Measurements from ENCODE around the gene PSMD12.
"Not testable (repeated sequence)": the region's sequence is repeated elsewhere in the genome, so short reads cannot be mapped to it uniquely, and the experiment has no call there.

The PSMD12 gene

DNA sequence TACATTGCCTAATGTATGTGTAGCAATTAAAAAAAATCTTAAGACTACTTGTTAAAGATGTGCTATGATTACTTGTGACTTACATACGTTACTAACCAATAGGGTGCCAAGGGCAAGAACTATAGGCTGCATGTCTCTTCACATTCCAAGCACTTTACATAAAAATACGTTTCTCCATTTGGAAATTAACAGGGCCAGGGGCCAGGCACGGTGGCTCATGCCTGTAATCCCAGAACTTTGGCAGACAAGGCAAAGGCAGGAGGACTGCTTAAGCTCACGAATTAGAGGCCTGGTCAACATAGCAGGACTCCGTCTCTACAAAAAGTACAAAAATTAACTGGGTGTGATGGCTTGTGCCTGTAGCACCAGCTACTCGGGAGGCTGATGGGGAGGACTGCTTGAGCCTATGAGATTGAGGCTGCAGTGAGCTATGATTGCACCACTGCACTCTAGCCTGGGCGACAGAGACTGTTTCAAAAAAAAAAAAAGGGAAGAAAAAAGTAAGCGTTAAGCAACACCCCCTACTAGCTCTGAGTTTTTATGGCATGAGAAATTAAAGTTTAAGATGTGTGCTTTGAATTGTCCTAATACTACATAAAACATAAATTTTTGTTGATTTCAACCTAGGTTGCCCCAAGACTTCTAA lies 12.3 kb downstream of the PSMD12 start:
- no peak for DNase-seq

DNA sequence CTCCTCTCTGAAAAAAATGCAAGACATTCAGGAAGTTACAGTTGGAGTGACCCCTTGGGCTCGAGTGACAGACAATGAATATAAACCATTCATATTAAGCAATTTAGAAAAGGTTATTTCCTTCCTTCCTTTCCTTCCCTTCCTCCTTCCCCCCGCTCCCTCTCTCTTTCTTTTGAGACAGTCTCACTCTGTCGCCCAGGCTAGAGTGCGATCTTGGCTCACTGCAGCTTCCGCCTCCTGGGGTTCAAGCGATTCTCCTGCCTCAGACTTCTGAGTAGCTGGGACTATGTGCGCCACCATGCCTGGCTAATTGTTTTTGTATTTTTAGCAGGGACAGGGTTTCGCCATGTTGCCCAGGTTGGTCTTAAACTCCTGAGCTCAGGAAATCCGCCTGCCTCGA lies 13.2 kb downstream of the PSMD12 start:
- DNase-seq: no peak

DNA sequence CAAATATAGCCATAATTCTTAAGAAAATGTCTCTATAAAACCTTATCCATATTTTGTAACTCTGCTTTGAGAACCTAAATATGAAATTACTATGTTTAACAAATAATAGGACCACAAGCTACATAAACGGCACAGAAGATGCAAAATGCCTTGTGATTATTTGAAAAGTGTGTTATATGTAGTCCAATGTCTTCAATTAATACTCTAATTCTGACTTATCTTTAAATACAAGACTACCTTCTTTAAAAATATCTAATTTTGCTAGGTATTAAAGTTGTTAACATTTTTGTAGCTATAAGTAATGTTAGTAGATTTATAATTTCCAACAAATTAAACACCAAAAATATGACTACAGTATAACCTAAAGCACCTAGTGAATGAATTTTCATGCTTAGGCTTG lies 17.0 kb downstream of the PSMD12 start:
- DNase-seq: no peak

DNA sequence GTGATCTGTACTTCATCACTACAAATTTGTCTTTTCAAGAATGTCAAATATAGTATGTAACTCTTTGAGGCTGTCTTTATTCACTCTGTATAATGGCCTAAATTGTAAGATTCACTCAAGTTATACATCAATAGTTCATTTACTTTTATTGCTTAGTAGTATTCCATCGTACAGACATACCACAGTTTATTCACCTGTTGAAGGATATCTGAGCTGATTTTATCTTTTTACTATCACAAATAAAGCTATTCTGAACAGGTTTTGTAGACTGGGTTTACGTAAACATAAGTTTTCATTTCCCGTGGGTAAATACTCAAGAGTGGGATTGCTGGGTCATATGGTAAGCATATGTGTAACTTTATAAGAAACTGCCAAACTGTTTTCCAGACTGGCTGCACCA lies 18.6 kb downstream of the PSMD12 start:
- DNase-seq: no peak

DNA sequence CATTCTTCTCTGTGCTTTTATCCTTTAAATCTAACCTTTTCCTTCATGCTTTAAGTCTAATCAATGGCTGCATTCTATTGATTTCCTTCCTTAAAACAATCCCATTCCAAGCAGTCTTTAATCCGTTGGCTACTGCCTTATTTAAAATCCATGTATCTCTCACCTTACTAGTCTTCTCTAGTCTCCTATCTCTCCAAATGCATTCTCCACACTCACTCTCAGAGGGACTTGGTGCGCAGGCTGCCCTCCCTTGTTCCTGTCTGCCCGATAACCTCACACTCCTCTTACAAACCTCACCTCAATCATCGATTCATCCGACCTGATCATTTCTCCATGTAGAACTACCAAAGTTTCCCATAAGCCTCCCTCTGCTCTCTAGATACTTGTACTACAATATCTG lies 23.1 kb downstream of the PSMD12 start:
- DNase-seq: no peak

DNA sequence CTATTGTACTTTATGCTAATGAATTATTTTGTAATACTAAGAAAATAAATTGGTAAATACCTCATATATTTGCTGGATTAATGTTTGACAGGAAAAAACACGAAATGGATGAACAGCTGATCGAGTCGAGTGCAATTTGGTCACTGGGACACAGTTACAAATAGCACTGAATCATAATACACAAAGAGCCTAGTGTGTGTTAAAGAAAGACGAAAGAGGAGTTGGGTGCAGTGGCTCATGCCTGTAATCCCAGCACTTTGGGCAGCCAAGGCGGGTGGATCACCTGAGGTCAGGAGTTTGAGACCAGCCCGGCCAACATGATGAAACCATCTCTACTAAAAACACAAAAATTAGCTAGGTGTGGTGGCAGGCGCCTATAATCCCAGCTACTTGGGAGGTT lies 28.0 kb downstream of the PSMD12 start:
- DNase-seq: not testable (repeated sequence)

DNA sequence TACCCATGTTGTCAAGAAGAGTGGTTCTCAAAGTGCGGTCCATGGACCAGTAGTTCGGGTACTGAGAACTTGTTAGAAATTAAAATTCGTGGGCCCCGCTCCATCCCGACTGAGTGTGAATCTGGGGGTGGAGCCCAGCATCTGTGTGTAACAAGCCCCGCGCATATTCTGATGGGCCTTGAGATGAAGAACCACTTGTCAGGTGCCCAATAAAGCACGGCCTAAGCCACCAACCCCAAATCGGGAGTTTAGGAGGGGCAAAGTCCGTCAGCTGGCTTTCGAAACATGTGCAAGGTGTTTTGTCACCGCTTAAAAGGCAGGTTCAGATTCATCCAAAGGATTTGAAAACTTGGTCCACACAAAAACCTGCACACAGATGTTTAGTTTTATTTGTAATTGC lies 29.5 kb downstream of the PSMD12 start:
- no peak for DNase-seq

DNA sequence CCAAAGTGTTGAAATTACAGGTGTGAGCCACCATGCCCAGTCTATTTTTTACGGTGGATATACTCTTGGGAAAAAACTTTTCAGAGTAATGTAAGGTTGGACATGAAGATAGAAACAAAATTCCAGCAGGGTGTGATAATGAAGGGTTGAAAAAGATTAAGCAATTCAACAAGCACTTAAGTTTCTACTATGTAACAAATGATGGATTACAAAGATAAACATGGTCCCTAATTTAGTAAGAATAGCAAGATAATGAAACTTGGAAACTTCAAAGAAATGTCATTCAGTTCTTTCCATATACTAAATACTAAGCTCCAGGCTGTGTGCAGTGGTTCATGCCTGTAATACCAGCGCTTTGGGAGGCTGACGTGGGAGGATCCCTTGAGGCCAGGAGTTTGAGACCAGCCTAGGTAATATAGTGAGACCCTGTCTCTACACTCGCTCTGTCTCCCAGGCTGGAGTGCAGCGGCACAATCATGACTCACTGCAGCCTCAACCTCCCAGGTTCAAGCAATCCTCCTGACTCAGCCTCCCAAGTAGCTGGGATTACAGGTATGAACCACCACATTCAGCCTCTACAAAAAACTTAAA lies 31.0 kb downstream of the PSMD12 start:
- no peak for DNase-seq

DNA sequence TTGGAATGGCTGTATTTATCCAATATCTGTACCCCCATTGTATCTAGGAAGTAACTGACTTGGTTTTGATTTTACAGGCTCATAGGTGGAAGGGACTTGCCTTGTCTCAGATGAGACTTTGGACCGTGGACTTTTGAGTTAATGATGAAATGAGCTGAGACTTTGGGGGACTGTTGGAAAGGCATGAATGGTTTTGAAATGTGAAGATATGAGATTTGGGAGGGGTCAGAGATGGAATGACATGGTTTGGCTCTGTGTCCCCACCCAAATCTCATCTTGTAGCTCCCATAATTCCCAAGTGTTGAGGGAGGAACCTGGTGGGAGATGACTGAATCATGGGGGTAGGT lies 34.2 kb downstream of the PSMD12 start:
- not testable (repeated sequence) for DNase-seq

DNA sequence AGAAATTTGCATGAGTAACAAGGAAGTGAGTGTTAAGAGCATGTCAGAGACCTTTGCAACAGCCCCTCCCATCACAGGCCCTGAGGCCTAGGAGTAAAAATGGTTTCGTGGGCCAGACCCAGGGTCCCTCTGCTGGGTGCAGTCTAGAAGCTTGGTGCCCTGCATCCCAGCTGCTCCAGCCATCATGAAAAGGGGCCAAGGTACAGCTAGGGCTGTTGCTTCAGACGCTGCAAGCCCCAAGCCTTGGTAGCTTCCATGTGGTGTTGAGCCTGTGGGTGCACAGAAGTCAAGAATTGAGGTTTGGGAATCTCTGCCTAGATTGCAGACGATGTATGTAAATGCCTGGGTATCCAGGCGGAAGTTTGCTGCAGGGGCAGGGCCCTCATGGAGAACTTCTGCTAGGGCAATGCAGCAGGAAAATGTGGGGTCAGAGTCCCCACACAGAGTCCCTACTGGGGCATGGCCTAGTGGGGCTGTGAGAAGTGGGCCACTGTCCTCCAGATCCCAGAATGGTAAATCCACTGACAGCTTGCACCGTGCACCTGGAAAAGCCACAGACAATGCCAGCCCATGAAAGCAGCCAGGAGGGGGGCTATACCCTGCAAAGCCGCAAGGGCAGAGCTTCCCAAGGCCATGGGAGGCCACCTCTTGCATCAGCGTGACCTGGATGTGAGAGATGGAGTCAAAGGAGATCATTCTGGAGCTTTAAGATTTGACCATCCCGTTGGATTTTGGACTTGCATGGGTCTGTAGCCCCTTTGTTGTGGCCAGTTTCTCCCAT lies 34.8 kb downstream of the PSMD12 start:
- DNase-seq: not testable (repeated sequence)

DNA sequence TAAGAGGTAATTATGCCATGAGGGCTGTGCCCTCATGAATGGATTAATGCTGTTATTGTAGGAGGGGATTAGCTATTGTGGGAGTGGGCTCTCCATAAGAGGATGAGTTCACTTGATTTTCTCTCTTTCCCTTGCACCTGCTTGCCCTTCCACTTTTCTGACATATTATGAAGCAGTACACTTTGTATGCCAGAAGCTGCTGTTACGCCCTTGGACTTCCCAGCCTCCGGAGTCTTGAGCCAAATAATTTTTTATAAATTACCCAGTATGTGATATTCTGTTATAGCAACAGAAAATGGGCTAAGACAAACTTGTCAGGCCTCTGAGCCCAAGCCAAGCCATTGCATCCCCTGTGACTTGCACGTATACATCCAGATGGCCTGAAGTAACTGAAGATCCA lies 38.4 kb downstream of the PSMD12 start:
- DNase-seq: no peak

DNA sequence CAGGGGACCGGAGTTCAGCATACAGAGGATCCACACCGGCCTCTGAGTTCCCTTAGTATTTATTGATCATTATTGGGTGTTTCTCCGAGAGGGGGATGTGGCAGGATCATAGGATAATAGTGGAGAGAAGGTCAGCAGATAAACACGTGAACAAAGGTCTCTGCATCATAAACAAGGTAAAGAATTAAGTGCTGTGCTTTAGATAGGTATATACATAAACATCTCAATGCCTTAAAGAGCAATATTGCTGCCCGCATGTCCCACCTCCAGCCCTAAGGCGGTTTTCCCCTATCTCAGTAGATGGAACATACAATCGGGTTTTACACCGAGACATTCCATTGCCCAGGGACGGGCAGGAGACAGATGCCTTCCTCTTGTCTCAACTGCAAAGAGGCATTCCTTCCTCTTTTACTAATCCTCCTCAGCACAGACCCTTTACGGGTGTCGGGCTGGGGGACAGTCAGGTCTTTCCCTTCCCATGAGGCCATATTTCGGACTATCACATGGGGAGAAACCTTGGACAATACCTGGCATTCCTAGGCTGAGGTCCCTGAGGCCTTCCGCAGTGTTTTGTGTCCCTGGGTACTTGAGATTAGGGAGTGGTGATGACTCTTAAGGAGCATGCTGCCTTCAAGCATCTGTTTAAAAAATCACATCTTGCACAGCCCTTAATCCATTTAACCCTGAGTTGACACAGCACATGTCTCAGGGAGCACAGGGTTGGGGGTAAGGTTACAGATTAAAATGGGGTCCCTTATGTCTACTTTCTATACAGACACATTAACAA lies 39.2 kb downstream of the PSMD12 start:
- not testable (repeated sequence) for DNase-seq

DNA sequence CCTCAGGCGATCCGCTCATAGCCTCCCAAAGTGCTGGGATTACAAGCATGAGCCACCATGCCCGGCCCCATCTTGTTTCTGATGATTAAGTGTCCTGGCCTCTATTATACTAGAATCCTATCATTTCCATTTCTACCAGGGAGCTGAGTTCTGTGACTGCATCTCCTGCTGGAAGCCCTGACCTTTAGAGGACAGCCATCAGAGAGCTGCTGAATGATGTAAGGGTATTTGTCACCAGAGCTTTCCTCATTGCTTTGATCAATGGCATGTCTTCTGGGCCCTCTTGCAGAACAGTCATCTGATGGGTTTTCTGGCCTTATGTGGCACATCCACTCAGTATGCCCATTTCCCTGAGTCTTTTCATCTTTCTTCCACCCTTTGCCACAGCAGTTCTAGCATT lies 39.9 kb downstream of the PSMD12 start:
- DNase-seq: no peak

DNA sequence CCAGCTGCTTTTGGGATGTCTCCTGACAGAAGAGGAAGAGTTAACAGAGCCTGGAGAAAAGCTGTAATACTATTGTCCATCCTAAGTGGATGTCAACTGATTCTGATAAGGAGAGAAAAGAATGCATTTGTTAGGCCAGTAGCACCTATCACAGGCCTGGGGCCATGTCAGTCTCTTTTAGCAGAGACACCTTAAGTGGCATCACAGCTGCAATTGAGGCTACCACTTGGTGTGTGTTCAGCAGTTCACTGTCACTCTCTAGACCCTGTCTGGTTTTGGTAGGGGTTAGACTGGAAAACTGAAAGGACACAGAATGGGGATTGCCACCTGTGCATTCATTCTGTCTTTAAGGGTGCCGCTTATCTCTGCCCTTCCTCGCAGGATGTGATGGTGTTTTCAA lies 42.0 kb downstream of the PSMD12 start:
- no peak for DNase-seq

DNA sequence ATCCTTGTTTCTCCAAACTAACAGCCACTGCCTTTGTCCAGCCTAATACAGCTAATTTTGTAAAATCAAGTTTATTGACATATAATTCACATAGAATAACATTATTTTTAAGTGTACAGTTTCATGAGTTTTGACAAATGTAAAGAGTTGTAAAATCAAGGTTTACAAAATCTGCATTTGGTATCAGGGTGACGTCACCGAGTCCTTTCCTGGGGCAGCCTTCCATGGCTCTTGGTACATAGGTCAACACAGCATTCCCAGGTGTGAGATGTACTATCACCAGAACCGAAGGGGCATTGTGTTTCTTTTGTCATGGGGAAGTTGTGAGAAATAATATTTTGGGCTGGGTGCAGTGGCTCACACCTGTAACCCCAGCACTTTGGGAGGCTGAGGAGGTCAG lies 42.9 kb downstream of the PSMD12 start:
- no peak for DNase-seq

DNA sequence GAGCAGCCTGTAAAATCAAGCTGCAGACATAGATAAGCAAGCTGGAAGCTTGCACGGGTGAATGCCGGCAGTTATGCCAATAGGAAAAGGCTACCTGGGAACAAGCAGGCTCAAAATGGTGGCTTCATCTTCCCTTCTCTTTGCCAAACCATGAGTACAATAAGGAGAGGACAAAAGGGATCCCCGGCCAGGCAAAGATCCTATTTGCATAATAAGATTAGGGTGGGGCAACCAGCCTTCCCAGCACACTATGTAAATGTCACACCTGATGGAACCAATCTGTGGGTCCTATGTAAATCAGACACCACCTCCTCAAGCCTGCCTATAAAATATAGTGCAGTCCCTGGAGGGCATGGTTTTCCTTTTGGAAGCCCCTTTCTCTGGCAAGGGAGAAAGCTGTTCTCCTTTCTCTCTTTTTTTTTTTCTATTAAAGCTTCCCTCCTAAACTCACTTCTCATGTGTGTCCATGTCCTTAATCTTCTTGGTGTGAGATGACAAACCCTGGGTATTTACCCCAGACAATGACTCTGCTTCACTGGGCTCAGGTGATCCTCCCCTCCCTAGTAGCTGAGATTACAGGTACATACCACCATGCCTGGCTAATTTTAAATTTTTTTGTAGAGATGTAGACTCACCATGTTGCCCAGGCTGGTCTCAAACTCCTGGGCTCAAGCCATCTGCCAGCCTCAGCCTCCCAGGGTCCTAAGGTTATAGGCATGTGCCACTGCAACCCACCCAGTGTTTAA lies 44.2 kb downstream of the PSMD12 start:
- DNase-seq: no peak

DNA sequence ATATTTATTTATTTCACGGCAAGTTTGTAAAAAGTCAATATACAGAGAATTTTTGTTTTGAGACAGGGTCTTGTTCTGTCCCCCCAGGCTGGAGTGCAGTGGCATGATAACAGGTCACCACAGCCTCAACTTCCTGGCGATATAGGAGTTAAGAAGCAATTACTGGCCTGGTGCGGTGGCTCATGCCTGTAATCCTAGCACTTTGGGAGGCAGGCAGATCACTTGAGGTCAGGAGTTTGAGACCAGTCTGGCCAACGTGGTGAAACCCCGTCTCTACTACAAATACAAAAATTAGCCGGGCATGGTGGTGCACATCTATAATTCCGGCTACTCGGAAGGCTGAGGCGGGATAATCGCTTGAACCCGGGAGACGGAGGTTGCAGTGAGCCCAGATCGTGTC lies 44.9 kb downstream of the PSMD12 start:
- not testable (repeated sequence) for DNase-seq

DNA sequence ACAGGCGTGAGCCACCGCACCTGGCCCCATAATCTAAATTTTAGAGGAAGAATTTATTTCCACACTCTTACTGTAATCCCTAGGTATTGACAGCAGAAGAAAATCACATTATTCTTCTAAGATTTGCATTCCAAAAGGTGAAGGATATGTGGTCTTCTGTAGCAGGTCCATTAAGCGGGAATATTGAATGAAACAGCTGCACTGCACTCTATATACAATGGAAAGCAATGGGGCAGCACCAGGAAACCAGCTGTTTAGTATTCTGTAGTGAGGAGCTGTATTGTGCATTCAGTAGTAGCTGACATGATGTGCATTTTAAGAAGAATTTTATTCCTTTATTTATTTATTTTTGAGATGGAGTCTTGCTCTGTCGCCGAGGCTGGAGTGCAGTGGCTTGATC lies 49.6 kb downstream of the PSMD12 start:
- DNase-seq: no peak

DNA sequence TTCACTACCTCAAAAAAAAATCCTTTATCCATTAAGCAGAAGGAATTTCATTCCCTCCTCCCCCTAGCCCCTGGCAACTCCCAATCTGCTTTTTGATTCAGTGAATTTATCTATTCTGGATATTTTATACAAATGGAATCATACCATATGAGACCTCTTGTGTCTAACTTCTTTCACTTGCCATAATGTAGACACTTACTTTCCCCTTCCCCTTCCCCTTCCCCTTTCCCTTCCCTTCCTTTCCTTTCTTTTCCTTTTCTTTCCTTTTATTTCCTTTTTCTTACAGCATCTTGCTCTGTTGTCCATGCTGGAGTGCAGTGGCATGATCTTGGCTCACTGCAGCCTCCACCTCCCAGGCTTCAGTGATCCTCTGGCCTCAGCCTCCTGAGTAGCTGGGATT lies 50.5 kb downstream of the PSMD12 start:
- no peak for DNase-seq

DNA sequence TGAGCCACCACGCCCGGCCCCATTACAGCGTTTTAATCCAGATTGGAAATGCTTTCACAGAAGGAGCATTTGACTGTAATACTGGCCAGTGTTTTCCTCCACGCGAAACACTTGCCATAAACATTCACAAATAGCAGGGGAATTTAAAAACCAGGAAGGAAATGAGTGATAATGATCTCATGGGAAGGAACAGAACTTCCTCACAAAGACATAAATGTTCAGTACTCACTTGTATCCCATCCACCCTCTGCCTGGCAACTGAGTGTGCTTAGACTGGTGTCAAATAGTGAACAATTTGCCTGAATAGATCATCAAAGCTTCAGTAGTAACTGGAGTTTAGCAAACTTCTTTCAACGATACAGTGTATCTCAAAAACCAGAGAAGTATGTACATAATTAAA lies 54.1 kb downstream of the PSMD12 start:
- DNase-seq: no peak

DNA sequence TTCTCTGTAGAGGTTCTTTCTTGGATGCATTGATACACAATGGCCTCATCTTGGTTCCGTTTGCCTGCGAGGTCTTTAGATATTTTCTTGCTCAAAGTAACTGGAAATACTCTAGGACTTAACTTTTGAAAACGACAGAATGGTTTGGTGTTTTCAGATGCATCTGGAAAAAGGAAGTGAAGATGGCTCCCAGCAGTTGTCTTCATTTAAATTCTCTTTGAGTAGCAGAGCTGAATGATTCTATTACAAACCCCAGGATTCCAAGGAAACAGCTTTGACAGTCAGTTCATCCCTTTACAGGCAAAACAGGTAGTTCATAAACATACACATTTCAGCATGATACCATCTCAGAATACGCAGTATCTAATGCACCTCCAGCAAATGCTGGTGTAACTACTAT lies 54.8 kb downstream of the PSMD12 start:
- no peak for DNase-seq

DNA sequence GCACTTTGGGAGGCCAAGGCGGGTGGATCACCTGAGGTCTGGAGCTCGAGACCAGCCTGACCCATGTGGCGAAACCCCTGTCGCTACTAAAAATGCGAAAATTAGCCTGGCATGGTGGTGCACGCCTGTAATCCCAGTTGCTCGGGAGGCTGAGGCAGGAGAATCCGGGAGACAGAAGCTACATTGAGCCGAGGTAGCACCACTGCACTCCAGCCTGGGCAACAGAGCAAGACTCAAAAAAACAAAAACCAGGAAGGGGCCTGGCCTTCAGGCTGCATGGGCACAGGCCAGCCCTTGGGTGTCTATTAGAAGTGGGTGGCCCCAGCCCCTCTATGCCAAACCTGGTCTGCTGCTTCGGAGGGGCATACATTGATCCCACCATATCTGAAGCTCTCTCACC lies 56.0 kb downstream of the PSMD12 start:
- DNase-seq: no peak
